Activated T-cell treated with anti-CD3 and anti-CD28 coated beads for 1 hour (primary cell): ENCODE measurements around the gene CCDC169.
"Not testable (repeated sequence)": the region's sequence is repeated elsewhere in the genome, so short reads cannot be mapped to it uniquely, and the experiment has no call there.

Experiments
- DNase-seq: peaks from one replicate; pipeline ENCODE4 v3.0.0-alpha.2; 2020; ENCODE audit warnings: low read depth

CCDC169 gene

DNA sequence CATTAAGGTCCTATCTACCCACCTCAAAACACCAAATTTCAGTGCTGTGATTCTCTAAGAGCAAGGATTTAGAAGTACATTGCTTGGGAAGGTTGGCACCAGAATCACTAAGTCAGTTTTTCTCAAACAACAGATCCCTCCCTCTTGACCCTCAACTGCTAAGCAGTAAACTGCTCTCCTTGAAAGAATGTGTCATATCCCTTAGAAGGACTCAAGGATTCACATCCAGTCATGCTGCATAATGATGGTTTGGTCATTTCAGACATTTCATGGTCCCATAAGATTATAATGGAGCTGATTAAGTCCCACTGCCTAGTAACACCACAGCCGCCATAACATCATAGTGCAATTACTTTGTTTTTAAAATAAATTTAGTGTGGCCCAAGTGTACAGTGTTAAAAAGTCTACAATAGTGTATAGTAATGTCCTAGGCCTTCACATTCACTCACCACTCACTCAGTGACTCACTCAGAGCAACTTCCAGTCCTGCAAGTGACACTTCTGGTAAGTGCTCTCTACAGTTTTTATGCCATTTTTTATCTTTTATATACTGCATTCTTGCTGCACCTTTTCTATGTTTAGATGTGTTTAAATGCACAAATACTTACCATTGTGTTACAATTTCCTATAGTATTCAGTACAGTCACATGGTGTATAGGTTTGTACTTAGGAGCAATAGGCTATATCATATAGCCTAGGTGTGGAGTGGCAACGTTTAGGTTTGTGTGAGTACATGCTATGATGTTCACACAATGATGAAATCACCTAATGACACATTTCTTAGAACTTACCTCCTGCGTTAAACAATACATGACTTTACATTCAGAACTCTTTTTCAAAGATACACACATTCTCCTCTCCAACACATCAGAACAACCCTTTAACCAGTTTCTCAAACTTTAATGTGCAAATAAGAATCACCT, 15.7 kb upstream of the CCDC169 start:
- no peak for DNase-seq

DNA sequence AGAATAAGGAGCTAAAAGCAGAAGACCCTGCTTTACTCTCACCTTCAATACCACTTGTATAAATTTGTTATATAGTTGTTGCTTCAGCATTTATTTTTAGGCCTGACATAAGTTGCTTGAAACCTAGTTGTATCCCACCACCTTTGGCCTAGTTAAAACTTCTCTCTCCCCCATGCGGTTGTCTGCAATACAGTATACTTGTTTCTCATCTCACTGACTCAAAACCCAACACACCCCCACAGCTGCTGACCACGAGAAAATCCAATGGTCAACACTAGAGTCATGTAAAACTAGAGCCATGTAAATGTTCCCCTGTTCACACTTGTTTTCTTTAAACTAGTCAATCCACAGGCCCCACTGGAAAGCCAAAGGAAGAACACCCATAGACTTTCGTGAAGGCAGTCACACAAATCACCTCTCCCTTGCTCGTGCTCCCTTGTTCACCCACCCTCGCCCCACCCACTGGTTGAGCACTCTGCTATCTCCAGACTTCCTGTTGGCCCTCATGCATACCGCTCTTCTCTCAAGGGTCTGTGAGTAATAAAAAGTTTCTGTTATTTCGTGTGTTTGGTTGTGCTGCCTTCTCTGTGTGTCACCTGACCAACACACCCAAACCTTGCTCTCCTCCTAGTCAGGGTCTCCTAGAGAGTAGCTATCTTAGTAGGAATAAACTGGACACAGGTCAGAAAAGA, 12.9 kb upstream of the CCDC169 start:
- DNase-seq, result no peak

DNA sequence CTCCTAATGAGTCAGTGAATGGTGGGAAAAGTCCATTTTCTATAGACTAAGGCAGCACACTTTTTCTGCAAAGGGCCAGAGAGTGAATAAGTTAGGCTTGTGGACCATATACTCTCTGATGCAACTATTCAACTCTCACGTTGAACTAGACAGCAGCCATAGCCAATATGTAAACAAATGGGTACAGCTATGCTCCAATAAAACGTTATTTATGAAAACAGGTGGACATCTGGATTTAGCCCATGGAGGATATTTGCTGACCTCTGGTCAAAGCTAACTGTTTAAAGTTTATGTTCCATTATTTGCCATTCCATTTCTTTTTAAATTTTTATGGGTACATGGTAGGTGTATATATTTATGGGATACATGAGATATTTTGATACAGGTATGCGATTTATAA, 4.7 kb upstream of the CCDC169 start:
- no peak for DNase-seq

DNA sequence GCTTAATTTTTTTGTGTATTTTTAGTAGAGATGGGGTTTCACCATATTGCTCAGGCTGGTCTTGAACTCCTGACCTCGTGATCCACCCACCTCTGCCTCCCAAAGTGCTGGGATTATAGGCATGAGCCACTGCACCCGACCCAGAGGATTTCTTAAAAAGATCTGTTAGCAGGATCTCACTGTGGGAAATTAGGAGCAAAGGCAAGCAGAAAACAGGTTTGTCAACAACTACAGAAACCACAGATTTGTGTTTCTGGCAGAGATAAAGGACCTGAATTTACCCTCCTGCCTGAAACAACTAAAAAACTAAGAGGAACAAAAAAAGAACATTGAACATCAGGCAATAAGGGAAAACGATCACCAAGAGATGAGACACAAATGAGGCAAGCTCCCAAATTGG, 1.9 kb upstream of the CCDC169 start:
- DNase-seq, result not testable (repeated sequence)

DNA sequence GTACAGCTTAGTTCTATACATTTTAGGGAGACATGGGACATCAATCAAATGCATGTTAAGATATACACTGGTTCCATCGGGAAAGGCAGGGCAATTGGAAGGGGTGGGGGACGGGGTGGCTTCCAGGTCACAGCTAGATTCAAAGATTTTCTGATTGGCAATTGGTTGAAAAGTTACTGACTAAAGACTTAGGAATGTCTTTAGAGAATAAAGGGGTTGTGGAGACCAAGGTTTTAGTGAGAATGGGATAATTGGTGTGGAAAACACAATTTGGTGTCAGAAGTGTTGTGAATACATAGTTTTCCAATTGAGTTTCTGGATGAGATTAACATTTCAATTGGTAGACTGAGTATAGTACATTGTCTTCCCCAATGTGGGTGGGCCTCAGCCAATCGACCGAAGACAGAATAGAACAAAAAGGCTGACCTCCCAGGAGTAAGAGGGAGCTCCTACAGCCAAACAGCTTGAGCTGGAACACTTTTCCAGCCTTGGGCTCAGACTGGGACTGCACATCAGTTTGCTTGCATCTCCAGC, 988 bp upstream of the CCDC169 start:
- DNase-seq, result no peak

DNA sequence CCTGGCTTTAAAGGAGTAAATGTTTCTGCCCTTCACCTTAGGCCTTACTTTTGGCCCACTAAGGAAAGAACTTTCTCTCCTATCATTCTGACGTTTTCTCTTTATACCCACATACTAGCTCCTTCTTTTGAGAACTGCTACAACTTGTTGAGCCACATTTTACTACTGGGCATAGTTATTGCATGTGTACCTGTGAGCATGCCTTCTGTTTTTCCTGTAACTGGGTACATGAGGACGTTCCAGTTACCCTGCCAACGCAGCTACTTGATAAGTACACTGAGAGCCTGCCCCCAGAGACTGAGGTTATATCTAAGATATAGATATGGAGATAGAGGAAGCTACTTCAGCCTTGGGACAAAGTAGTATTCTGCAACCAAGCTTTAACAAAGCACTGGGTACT, 3.5 kb downstream of the CCDC169 start:
- no peak for DNase-seq

GRCh38 chr13:36293497-36293896, 4.1 kb downstream of the CCDC169 start:
- DNase-seq, result no peak

DNA sequence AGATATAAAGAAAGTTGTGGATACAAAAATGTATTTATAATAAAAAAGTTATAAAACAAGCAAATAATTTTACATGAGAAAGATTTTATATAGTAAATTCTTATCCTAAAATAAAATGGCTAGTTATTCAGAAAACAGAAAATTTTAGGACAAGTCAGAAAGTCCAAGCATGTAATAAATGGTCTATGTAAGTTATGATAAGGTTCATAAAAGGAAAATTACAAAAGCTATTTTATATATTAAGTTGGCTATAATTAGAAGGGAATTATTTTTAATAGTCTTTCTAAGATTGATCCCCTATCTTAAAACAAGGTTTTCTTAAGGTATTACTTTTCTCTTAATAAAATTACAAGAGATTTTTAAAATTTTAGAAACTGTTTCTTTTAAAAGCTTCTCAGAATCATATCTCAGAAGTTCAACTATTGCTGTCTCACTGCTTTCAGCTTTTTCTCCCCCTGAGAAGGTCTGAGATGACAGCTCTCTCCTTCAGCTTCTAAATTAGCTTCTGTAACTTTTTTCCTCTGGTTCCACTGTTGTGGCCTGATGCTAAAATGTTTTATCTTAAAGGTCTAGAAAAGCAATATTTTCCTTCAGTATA, 8.7 kb downstream of the CCDC169 start:
- no peak for DNase-seq

- no peak for DNase-seq
Observed at GRCh38 chr13:36286006-36286405, 11.6 kb downstream of the CCDC169 start.

DNA sequence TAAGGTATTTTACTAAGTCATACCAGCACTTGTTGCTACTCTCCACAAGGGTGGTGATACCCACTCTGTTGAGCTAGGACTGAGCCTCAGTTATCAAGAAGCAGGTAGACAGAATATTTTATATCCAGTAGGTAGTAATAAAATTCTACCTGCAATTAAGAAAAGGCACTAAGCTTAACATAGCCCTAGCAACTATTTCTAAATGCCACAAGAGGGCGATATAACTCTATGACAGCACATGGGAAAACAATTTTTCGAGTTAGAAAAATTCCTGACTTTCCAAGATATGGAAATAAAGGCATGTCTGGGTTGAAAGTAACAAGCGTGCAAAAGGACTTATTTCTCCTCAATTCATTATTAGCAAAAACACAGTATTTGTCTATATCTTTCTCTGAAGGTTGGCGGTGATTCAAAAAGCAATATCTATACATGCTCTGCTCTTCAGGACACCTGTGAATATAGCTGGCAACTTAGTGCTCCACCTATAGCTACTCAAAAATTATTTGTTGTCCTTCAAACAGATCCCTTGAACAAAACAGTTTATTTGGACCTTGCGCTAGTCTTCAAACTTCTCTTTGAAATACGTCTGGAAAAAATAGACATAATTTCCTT, 14.7 kb downstream of the CCDC169 start:
- no peak for DNase-seq

DNA sequence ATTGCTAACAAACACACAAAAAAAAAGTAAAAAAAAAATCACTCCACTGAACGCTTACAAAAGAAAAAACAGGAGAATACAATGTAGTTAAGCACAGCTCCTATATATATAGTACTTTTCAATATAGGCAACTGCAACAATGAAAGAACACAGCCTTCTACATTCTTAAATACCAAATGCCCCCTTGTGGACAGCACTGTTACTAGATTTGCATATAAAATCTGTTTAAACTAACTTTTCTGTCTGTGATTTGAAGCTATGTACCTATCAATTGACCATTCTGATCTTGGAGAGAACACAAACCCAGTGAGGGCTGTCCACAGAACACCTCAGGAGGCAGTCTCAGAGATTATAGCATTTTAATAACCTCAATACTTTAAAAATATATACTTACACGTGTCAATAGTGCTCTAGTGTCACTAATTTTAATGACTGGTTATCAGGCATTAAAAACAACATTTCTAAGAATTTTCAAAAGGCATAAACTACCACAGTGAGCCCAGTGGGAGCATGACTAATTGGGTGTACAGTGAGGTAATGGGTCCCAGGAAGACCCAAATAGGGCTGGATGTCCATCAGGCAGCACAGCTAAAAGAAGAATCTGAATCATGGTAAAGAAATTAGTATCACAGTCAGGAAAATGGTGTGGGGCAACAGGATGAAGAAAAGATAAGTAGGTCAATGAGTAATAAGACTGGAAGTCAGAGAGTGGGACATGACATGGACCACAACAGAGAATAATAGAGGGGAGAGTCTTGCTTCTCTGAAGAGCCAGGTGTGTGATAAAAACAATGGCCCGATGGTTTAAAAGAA, 22.2 kb downstream of the CCDC169 start:
- DNase-seq, result no peak

GRCh38 chr13:36273431-36273830, 24.2 kb downstream of the CCDC169 start:
- DNase-seq, result no peak

DNA sequence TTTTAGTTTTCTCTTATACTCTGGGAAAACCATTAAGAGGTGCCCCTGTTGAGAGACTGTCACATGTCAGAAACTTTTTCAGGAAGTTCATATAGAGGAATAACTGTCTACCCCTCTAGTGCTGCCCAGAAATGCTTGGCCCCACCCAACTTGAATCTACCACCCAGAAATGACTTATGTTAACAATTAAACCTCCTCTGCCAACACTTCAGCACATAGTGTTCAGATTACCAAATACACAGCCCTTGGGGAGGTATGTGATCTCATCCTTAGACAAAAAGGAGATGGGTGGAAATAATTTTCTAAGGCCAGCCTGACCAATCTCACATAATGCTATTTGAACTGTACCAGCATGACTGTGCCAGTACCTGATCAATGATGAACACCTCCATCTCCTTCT, 35.6 kb downstream of the CCDC169 start:
- DNase-seq, result no peak

- DNase-seq, result no peak
Observed at GRCh38 chr13:36261011-36261410, 36.6 kb downstream of the CCDC169 start.

GRCh38 chr13:36259361-36260137, 38.1 kb downstream of the CCDC169 start:
- no peak for DNase-seq

- DNase-seq, result no peak
Observed at GRCh38 chr13:36258831-36259230, 38.8 kb downstream of the CCDC169 start.

DNA sequence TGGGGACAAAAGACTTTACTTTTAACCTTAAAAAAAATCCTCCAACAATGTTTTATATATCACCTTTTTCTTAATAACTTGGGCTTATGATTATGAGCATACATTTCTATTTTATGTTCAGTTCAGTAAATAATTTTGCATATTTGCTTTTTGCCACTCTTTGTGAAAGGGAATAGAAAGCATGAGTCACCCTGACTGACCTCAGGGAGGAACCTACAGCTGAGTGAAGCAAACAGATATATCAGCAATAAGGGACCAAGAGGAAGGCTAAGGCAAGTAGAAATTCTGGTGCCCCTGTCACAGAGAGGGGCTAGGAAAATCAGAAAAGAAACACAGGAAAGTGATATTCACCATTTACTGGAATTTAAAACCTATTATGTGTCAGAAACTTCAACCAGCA, 46.1 kb downstream of the CCDC169 start:
- DNase-seq, result no peak

DNA sequence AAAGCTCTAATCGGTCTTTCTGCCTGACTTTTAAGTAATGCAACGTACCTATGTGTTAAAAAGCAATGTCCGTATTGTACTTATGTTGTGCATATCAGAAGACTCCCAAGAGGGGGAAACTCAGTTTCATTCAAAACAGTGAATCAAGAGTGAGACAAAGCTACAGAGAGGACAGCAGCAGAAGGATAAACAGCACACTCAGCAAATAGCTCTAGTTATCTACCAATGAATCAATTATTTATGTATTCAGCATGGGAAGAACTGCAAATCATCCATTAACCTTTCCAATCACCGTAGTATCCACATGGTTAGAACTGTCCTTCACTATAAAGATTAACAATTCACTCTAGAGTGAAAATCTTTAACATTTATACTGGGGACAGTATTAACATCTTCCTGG, 46.6 kb downstream of the CCDC169 start:
- DNase-seq, result no peak

GRCh38 chr13:36248700-36249099, 48.9 kb downstream of the CCDC169 start:
- DNase-seq, result no peak

DNA sequence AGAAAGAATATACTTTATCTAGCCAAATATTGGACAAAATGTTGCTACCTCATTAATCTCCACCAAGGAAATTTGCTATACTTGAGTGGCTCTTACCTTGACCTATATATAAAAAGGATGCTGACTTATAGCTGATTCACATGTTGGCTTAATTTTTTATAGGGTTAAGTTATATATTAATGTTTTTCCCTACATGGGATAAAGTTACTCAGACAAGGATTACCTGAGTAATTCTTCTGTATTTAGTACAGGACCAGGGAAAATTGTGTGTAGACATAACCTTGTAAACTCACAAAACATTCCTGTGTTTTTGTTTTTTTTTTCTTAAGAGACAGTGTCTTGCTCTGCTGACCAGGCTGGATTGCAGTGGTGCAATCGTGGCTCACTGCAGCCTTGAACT, 52.6 kb downstream of the CCDC169 start:
- no peak for DNase-seq

DNA sequence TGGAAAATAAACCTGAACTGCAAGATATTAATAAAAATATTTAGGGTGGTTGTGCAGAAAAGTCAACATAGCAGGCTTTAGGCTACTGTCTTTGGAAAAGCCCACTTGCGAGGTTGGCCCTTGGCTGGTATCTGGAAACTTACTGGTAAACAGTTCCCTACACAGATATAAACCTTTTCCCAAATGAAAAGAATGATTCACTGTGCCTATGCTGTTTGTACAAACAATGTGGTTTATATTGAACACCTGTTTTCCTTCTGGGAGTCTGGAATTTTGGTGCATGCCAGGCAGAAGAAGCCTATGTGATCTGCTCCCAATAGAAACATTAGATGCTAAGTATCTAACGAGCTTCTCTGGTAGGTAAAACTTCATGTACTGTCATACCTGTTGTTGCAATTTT, 53.5 kb downstream of the CCDC169 start:
- no peak for DNase-seq
